HepG2 (cell line): ENCODE results near the gene CNTF. TPM values are rescaled to one million over a fixed set of nuclear protein-coding genes. Genes with fewer than 3 reads are reported as not detected.

ENCODE experiments used
- ADNP ChIP-seq: sonication (generic); formaldehyde crosslinking; IDR thresholded peaks from 2 replicates; pipeline ENCODE4 v1.4.0; 2020; ENCODE audit warnings: missing genetic modification reagents
- AKAP8 ChIP-seq: sonication (generic); formaldehyde crosslinking; IDR thresholded peaks from 2 replicates; pipeline ENCODE4 v1.5.1; 2020; ENCODE audit warnings: mild to moderate bottlenecking, missing genetic modification reagents
- HMG20A ChIP-seq: IDR thresholded peaks from 2 replicates; pipeline ENCODE4 v1.6.1; 2016; ENCODE audit warnings: borderline replicate concordance
- HNRNPL ChIP-seq: fragments of 200-400 bp; formaldehyde crosslinking; IDR thresholded peaks from 2 replicates; pipeline ENCODE4 v1.6.1; 2017; ENCODE audit warnings: mild to moderate bottlenecking, low read depth, low read length
- JUND ChIP-seq: sonication (generic); formaldehyde crosslinking; IDR thresholded peaks from 2 replicates; pipeline ENCODE4 v1.8.0; 2022; ENCODE audit warnings: mild to moderate bottlenecking, missing genetic modification reagents
- KDM1A ChIP-seq: IDR thresholded peaks from 2 replicates; pipeline ENCODE4 v1.6.1; 2016; ENCODE audit warnings: missing compliant biosample characterization
- KDM2A ChIP-seq: sonication (generic); formaldehyde crosslinking; IDR thresholded peaks from 2 replicates; pipeline ENCODE4 v1.4.0; 2020; ENCODE audit warnings: low read depth, missing genetic modification reagents, borderline replicate concordance
- MTF1 ChIP-seq: sonication (generic); formaldehyde crosslinking; IDR thresholded peaks from 2 replicates; pipeline ENCODE4 v1.5.0; 2020; ENCODE audit warnings: missing genetic modification reagents
- NAIF1 ChIP-seq: sonication (generic); formaldehyde crosslinking; IDR thresholded peaks from 2 replicates; pipeline ENCODE4 v1.5.0; 2020; ENCODE audit warnings: mild to moderate bottlenecking, missing genetic modification reagents, borderline replicate concordance
- NFYB ChIP-seq: sonication (generic); formaldehyde crosslinking; IDR thresholded peaks from 2 replicates; pipeline ENCODE4 v1.4.0; 2020; ENCODE audit warnings: missing genetic modification reagents
- ONECUT2 ChIP-seq: sonication (generic); formaldehyde crosslinking; IDR thresholded peaks from 2 replicates; pipeline ENCODE4 v1.4.0; 2020; ENCODE audit warnings: missing genetic modification reagents
- SRSF4 ChIP-seq: fragments of 200-400 bp; formaldehyde crosslinking; IDR thresholded peaks from one replicate; pipeline ENCODE4 v1.6.1; 2018; ENCODE audit warnings: mild to moderate bottlenecking, low read depth, low read length, moderate library complexity; ENCODE audit not compliant: poor library complexity, severe bottlenecking
- SUZ12 ChIP-seq: fragments of 150-350 bp; IDR thresholded peaks from 2 replicates; pipeline ENCODE4 v1.6.1; 2014; ENCODE audit warnings: low read depth, low read length
- TFE3 ChIP-seq: IDR thresholded peaks from 2 replicates; pipeline ENCODE4 v1.6.1; 2016
- THYN1 ChIP-seq: sonication (generic); formaldehyde crosslinking; IDR thresholded peaks from 2 replicates; pipeline ENCODE4 v1.8.1; 2023; ENCODE audit warnings: low read depth, mild to moderate bottlenecking, moderate library complexity, missing genetic modification reagents, borderline replicate concordance
- ZBTB34 ChIP-seq: sonication (generic); formaldehyde crosslinking; IDR thresholded peaks from 2 replicates; pipeline ENCODE4 v1.8.0; 2022; ENCODE audit warnings: mild to moderate bottlenecking, missing genetic modification reagents
- ZFP37 ChIP-seq: sonication (generic); formaldehyde crosslinking; IDR thresholded peaks from 2 replicates; pipeline ENCODE4 v1.4.0; 2020; ENCODE audit warnings: missing genetic modification reagents, borderline replicate concordance
- ZNF280D ChIP-seq: sonication (generic); formaldehyde crosslinking; IDR thresholded peaks from 2 replicates; pipeline ENCODE4 v1.5.1; 2020; ENCODE audit warnings: mild to moderate bottlenecking, missing genetic modification reagents
- ZNF362 ChIP-seq: sonication (generic); formaldehyde crosslinking; IDR thresholded peaks from 2 replicates; pipeline ENCODE4 v1.4.0; 2020; ENCODE audit warnings: missing genetic modification reagents, mild to moderate bottlenecking, borderline replicate concordance
- ZNF562 ChIP-seq: sonication (generic); formaldehyde crosslinking; IDR thresholded peaks from 2 replicates; pipeline ENCODE4 v1.8.0; 2022; ENCODE audit warnings: missing genetic modification reagents, borderline replicate concordance
- ZNF672 ChIP-seq: sonication (generic); formaldehyde crosslinking; IDR thresholded peaks from 2 replicates; pipeline ENCODE4 v1.8.1; 2022; ENCODE audit warnings: missing genetic modification reagents
- ZNF784 ChIP-seq: sonication (generic); formaldehyde crosslinking; IDR thresholded peaks from 2 replicates; pipeline ENCODE4 v1.5.1; 2020; ENCODE audit warnings: missing genetic modification reagents, mild to moderate bottlenecking, borderline replicate concordance
- polyA plus RNA-seq, 8 experiments: library from polyadenylated mRNA; depleted of rRNA in 3 of 8; stranded (reverse) in 7 of 8; unstranded in 1 of 8; fragments of >200 nt; fragmentation: Illumina TruSeq in 4 of 8; extraction: Trizol in 4 of 8; gene quantifications; 2 replicates each; pipeline versions ENCODE4 v1.2.1 to v1.2.3, GENCODE V29; 2011 to 2016; ENCODE audit warnings: low read depth in 4 of 8, missing spikeins in 1 of 8, mixed read lengths in 1 of 8; ENCODE audit not compliant: insufficient read depth in 1 of 8
- total RNA-seq, 5 experiments: library from RNA; depleted of rRNA; stranded (reverse); fragments of >200 nt; fragmentation: Illumina TruSeq; extraction: Trizol; gene quantifications; 2 replicates each; pipeline ENCODE4 v1.2.3, GENCODE V29; 2016; ENCODE audit warnings: low read depth in 1 of 5

The CNTF gene
- total and polyA plus RNA-seq, 2 of the 13 experiments (the other 11 are each of a cell fraction or from before 2014, with no cell fraction given) = 0.51 to 2.3 TPM

- TF ChIP-seq KDM2A (no peak; the same call in 1 of the 2 replicates), MTF1 (0 out of 2 replicates have a peak, but pooled peaks have one; percentile 7), ZBTB34 (CRISPR knock-in tag) (no peak), ONECUT2 (CRISPR knock-in tag) (peak; percentile 87), ZNF280D (no peak), HNRNPL (no peak), ZFP37 (no peak), ZNF784 (CRISPR knock-in tag) (no peak), SUZ12 (no peak), NAIF1 (CRISPR knock-in tag) (no peak; the same call in 1 of the 2 replicates), NFYB (CRISPR knock-in tag) (no peak), THYN1 (CRISPR knock-in tag) (no peak), TFE3 (peak; percentile 40; the same call in 1 of the 2 replicates), ZNF562 (CRISPR knock-in tag) (no peak), KDM1A (CRISPR knock-in tag) (no peak), ZNF362 (no peak), AKAP8 (no peak), JUND (CRISPR knock-in tag) (peak; percentile 83), ZNF672 (CRISPR knock-in tag) (no peak), SRSF4 (no peak), ADNP (CRISPR knock-in tag) (no peak), HMG20A (CRISPR knock-in tag) (peak; percentile 17; the same call in 1 of the 2 replicates)
Measured at GRCh38 chr11:58577555-58578135, 44.8 kb upstream of the CNTF start (continued).
